CD4-positive, alpha-beta T cell treated with Interleukin-15 for 1 hour (primary cell): Measurements from ENCODE around the gene KRTAP4-9.
"Not testable (repeated sequence)": the region's sequence is repeated elsewhere in the genome, so short reads cannot be mapped to it uniquely, and the experiment has no call there.

Experiments used
- DNase-seq: peaks from one replicate; pipeline ENCODE4 v3.0.0-alpha.2; 2020

KRTAP4-9 gene

GRCh38 chr17:41133880-41134735 is 28.9 kb downstream of the KRTAP4-9 start:
- DNase-seq: no peak

- DNase-seq: not testable (repeated sequence)
Measured at GRCh38 chr17:41139865-41140264, 34.7 kb downstream of the KRTAP4-9 start.

- DNase-seq: no peak
Measured at GRCh38 chr17:41140360-41141131, 35.4 kb downstream of the KRTAP4-9 start, which contains the start of gene KRTAP4-6. TSS of gene KRTAP4-6 (minus strand) at chr17:41140544. CDS start at chr17:41140487, 57 bp downstream.

- no peak for DNase-seq
Measured at GRCh38 chr17:41141361-41141760, 36.2 kb downstream of the KRTAP4-9 start.

GRCh38 chr17:41144846-41145245 is 39.7 kb downstream of the KRTAP4-9 start:
- no peak for DNase-seq

- no peak for DNase-seq
Measured at GRCh38 chr17:41145261-41145660, 40.1 kb downstream of the KRTAP4-9 start.

GRCh38 chr17:41147531-41148204 is 42.5 kb downstream of the KRTAP4-9 start:
- DNase-seq: no peak

GRCh38 chr17:41148971-41149651 is 43.9 kb downstream of the KRTAP4-9 start:
- not testable (repeated sequence) for DNase-seq

- no peak for DNase-seq
Measured at GRCh38 chr17:41149652-41149985, 44.4 kb downstream of the KRTAP4-9 start, which contains the start of gene KRTAP4-5. TSS of gene KRTAP4-5 (minus strand) at chr17:41149825. CDS start at chr17:41149767, 58 bp downstream.

- DNase-seq: no peak
Measured at GRCh38 chr17:41150026-41150425, 44.8 kb downstream of the KRTAP4-9 start.

GRCh38 chr17:41151525-41151924 is 46.3 kb downstream of the KRTAP4-9 start:
- no peak for DNase-seq

GRCh38 chr17:41153856-41154255 is 48.7 kb downstream of the KRTAP4-9 start:
- no peak for DNase-seq
